GM18519 (cell line): ENCODE results near the gene PDCD2L.
"Not testable (repeated sequence)": the region's sequence is repeated elsewhere in the genome, so short reads cannot be mapped to it uniquely, and the experiment has no call there.

Experiments
- ATAC-seq: cut with Tn5 transposase; IDR thresholded peaks from one replicate; pipeline ENCODE4 v1.9.1; 2021; ENCODE audit warnings: mild to moderate bottlenecking, moderate library complexity; ENCODE audit not compliant: unreplicated experiment, low FRiP score

PDCD2L gene

DNA sequence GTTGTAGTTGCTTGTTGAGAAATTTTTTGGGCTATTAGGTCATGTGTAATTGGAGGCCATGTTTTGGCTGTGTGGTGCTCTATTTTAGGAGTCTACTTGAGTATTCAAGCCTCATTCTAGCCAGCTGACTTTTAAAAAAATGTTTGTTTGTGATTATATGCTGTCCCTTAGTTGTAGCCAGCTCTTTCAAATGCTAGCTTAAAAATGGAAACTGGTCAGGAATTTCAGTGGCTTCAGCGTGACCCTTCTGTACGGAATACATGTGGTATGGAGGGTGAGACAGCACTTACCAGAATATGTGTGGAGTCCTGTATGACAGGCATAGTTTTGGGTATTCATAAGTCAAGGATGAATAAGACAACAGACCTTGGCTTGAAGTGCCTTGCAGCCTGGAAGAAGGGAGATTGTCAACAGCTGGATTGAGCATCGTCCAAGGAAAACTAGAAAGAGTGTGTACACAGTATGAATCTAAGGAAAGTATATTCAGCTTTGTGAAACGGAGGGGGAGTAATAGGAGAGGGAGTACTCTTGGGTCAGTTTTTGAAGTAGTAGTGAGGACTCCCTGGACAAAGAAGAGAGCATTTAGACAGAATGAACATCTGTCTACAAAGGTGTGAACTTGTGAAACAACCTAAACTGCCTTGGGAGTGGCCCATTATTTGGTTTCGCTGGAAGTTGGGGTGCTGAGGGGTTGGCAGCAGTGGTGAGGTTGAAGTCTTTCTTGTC lies 57.3 kb downstream of the PDCD2L start:
- ATAC-seq, result no peak

DNA sequence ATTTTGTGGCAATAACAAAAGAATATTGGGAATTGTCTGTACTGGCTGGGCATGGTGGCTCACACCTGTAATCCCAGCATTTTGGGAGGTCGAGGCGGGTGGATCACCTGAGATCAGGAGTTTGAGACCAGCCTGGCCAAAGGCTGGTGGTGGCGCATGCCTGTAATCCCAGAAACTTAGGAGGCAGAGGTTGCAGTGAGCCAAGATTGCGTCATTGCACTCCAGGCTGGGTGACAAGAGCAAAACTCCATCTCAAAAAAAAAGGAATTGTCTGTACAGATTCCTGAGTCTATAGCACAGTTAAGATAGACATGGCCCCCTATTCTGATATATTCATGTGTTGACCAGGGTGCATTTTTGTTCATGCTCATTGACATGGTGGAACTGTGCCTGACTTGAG lies 60.6 kb downstream of the PDCD2L start:
- not testable (repeated sequence) for ATAC-seq

DNA sequence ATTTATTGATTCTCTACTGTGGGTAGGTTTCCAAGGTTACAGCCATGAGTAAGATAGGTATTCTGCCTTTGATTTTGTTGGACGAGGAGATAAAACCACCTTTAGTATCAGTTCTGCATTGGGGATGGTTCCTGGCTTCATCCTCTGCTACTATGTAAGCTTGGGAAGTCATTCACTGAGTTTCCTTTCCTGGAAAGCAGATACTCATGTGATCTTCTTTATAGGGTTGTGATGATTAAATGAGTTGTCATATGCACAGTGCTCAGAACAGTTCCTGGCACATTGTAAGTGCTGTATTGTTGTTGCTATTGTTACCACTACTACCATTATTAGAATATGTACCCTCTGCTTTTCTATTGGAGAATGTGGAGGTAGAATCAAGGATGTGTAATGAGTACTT lies 64.2 kb downstream of the PDCD2L start:
- ATAC-seq, result no peak

DNA sequence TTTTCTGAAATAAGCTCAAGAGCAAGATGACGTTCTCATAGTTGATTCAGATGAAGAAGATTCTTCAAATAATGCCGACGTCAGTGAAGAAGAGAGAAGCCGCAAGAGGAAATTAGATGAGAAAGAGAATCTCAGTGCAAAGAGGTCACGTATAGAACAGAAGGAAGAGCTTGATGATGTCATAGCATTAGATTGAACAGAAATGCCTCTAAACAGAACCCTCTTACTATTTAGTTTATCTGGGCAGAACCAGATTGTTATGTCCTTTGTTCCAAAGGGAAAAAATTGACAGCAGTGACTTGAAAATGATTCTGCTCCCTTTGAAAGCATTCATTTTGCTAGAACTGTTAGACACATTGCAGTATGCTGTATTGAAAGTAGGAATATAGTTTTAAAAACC lies 64.8 kb downstream of the PDCD2L start:
- ATAC-seq, result not testable (repeated sequence)

DNA sequence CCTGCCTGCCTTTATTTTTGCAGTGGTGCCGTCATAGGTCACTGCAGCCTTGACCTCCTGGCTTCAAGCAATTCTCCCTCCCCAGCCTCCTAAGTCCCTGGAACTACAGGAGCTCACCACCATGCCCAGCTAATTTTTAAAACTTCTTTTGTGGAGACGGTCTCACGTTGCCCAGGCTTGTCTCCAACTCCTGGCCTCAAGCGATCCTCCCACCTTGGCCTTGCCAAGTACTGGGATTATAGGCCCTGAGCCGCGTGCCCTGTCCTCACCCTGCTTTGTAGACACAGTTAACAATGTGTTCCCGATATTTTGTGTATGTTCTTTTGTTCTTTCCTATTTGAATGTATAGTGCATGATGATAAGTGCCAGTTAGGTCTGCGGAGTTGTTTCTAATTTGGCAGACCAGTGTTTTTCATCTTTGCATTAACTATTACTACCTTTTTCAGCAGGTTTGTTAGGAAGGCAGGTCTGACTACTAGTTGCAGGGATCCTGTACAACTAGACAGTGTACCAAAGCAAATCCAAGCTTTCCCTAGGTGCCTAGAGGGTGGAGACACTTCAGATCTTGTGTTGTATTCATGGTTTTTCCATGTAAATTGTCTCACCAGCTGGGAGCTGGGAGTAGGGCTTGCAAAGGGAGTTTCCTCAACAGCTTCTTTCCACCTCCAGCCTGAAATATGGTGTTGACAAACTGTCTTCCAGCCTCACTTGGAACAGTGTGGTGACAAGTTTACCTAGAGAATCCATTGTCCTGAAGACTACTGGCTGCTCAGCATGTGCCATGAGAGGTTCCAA lies 67.9 kb downstream of the PDCD2L start:
- ATAC-seq, result no peak

DNA sequence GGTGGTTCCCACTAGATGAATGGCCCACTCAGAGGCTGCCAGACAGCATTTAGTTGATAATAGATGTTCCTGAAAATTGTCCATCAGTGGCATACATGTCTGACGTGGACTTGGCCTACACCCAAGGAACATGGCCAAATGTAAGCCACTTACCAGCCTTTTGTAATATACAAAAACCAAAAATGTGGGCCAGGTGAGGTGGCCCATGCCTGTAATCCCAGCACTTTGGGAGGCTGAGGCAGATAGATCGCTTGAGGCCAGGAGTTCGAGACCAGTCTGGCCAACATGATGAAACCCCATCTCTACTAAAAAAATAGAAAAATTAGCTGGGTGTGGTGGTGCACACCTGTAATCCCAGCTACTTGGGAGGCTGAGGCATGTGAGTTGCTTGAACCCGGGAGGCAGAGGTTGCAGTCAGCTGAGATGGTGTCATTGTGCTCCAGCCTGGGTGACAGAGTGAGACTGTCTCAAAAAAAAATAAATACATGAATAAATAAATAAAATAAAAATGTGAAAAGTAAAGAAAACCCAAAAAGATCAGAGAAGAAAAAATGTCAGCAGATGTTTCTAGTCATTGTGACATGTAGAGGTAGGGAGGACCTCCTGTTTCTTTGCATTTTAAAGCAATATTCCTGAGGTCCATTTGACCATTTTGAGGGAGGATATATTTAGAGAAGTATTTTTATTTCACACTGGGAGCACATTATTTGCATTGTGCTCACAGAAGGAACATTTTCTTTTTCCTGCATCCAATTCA lies 70.2 kb downstream of the PDCD2L start:
- no peak for ATAC-seq

DNA sequence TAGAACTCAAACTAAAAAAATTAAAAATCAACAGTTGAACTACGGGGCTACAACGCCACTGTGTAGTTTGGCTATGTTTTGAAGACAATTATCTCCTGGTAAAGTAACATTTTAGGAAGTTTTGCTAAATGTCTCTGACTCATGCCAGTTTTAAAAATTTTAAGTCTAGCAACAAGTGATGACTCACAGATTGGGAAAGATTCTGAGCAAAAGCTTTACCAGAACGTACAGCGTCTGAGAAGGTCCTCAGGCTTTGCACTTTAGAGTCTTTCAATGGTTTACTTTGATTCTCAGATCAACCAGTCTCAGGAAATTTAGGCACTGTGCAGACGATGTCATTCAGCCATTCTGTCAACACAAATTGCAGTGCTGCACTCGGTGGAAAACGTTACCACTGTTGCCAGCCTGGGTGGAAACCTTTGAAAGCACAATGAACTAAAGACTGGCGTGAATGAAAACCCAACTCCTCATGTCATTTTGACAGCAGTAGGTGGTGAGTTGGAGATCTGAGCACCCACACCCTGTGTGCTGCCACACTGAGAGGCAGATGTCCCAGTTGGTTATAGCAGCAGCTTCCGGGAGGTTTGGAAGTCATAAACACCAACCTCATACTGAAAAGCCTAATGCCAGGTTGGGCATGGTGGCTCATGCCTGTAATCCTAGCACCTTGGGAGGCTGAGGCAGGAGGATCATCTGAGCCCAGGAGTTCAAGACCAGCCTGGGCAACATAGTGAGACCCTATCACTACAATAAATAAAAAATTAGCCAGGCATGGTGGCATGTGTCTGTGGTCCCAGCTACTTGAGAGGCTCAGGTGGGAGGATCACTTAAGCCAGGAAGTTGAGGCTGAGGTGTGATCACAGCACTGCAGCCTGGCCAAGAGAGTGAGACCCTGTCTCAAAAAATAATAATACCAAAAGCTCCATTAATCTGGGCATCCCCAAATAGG lies 71.1 kb downstream of the PDCD2L start:
- ATAC-seq, result no peak
